ENCODE measurements around the gene PTPRJ.
"Not testable (repeated sequence)": the region's sequence is repeated elsewhere in the genome, so short reads cannot be mapped to it uniquely, and the experiment has no call there.

Gene PTPRJ

DNA sequence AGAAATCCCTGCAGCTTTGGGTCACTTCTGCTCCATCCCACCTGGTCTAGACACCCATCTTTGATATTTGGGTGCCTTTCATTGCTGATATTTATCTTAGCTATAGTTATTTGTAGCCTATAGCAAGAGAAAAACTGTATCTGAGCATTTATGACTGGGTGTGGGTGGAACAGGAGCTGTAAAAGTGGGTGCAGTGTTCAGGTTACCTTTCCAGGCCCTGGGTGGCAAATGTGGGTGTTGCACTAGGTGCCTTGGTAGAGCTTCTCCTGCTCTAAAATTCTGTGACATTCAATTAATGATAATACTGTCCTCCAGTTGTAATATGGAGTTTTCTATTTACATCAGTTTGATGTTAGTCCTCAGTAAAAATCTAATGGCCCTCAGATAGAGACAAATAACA, 157.9 kb downstream of the PTPRJ start:
- ChIA-PET CTCF (interaction anchor here (0.9 kb wide), 1 partner anchor 11 kb away, joined by 3 read pairs; no protein-coding TSS in a partner anchor), POLR2A (no interaction called here)
- no peak for TF ChIP-seq TARDBP (IDR thresholded peaks at IDR 0.05)
- no peak for TF ChIP-seq SUZ12 (IDR thresholded peaks at IDR 0.05)
- TF ChIP-seq FOXK2 (IDR thresholded peaks at IDR 0.05): no peak
- no peak for TF ChIP-seq BHLHE40 (IDR thresholded peaks at IDR 0.05; ENCODE audit: borderline replicate concordance)
- TF ChIP-seq LEF1 (IDR thresholded peaks at IDR 0.05; ENCODE audit: borderline replicate concordance): no peak
- TF ChIP-seq HDGF (IDR thresholded peaks at IDR 0.05; ENCODE audit: borderline replicate concordance): no peak
- no peak for TF ChIP-seq ARNT (IDR thresholded peaks at IDR 0.05)
- TF ChIP-seq FOXM1 (IDR thresholded peaks at IDR 0.05; ENCODE audit: borderline replicate concordance): no peak
- TF ChIP-seq L3MBTL2 (conservative IDR thresholded peaks at IDR 0.05): no peak
- TF ChIP-seq SP1 (IDR thresholded peaks at IDR 0.05): no peak
- TF ChIP-seq ZNF384 (IDR thresholded peaks at IDR 0.05): no peak
- no peak for TF ChIP-seq NFRKB (IDR thresholded peaks at IDR 0.05)
- no peak for TF ChIP-seq ELF4 (IDR thresholded peaks at IDR 0.05)
- no peak for DNase-seq (ENCODE audit: extremely low spot score)

DNA sequence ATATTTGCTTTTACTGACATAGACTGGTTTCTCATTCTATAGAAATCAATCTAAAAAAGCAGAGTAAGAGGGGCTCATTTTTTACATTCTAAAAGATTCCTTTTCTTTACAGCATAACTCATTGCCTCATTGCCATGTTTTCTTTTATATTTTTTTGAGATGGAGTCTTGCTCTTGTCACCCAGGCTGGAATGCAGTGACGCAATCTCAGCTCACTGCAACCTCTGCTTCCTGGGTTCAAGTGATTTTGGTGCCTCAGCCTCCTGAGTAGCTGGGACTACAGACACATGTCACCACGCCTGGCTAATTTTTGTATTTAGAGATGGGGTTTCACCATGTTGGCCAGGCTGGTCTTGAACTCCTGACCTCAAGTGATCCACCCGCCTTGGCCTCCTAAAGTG, 159.5 kb downstream of the PTPRJ start:
- CTCF ChIA-PET; POLR2A ChIA-PET; DNase-seq (ENCODE audit: extremely low spot score): not testable (repeated sequence)

DNA sequence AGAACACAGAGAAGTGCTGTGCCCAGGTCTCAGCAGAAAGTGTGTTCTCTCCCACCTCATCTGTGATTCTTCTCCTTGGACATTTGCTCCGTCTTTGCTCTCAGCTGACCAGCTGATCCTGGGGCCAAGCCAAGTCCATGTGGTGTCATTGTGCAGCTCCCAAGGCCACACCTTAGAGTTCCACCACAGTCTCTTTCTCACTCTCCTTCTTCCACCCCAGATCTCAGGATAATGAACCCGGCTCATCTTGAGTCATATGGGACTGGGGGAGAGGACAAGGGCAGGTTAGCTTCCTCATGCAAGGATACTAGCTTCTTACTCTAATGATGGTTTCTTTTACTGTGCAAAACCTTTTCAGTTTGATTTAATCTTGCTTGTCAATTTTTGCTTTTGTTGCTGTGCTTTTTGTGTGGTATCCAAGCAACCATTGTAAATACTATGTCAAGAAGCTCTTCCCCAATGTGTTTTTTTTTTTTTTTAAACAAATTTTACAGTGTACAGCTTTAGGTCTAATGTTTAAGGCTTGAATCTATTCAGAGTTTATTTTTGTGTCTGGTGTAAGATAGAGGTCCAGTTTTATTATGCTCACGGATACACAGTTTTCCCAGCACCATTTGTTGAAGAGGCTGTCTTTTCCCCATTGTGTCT, 161.2 kb downstream of the PTPRJ start:
- TF ChIP-seq CTBP1 (IDR thresholded peaks at IDR 0.05; ENCODE audit: borderline replicate concordance) (no peak), FOXK2 (IDR thresholded peaks at IDR 0.05) (no peak), ARNT (IDR thresholded peaks at IDR 0.05) (no peak), ELF4 (IDR thresholded peaks at IDR 0.05) (no peak), L3MBTL2 (conservative IDR thresholded peaks at IDR 0.05) (no peak), HDGF (IDR thresholded peaks at IDR 0.05; ENCODE audit: borderline replicate concordance) (no peak)
- CTCF ChIA-PET: interaction anchor here (0.6 kb wide), 1 partner anchor 26 kb away, joined by 3 read pairs; no protein-coding TSS in a partner anchor
- no peak for DNase-seq (ENCODE audit: extremely low spot score)
- POLR2A ChIA-PET: no interaction called here

DNA sequence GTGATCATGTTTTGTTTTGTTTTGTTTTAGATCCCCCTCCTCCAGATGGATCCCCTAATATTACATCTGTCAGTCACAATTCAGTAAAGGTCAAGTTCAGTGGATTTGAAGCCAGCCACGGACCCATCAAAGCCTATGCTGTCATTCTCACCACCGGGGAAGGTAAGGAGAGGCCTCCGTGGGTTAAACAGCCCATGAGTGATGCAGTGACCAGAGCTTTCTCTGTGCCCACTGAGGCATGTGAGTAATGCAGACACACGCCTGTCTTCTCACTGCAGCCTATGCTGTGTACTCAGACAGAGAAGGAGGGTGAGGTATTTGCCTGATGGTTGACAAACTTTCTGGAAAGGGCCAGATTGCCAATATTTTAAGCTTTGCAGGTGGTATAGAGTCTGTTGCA, 162.5 kb downstream of the PTPRJ start:
- ChIA-PET POLR2A (no interaction called here), CTCF (no interaction called here)
- no peak for TF ChIP-seq L3MBTL2 (conservative IDR thresholded peaks at IDR 0.05)
- no peak for TF ChIP-seq CTBP1 (IDR thresholded peaks at IDR 0.05; ENCODE audit: borderline replicate concordance)
- no peak for TF ChIP-seq FOXK2 (IDR thresholded peaks at IDR 0.05)
- TF ChIP-seq ELF4 (IDR thresholded peaks at IDR 0.05): no peak
- TF ChIP-seq BHLHE40 (IDR thresholded peaks at IDR 0.05; ENCODE audit: borderline replicate concordance): no peak
- TF ChIP-seq FOXM1 (IDR thresholded peaks at IDR 0.05; ENCODE audit: borderline replicate concordance): no peak
- TF ChIP-seq HDGF (IDR thresholded peaks at IDR 0.05; ENCODE audit: borderline replicate concordance): no peak
- no peak for TF ChIP-seq ARNT (IDR thresholded peaks at IDR 0.05)
- no peak for TF ChIP-seq FOXA1 (IDR thresholded peaks at IDR 0.05)
- TF ChIP-seq SUZ12 (IDR thresholded peaks at IDR 0.05): no peak
- TF ChIP-seq TARDBP (IDR thresholded peaks at IDR 0.05): no peak
- no peak for TF ChIP-seq ZNF384 (IDR thresholded peaks at IDR 0.05)
- DNase-seq (ENCODE audit: extremely low spot score): no peak

DNA sequence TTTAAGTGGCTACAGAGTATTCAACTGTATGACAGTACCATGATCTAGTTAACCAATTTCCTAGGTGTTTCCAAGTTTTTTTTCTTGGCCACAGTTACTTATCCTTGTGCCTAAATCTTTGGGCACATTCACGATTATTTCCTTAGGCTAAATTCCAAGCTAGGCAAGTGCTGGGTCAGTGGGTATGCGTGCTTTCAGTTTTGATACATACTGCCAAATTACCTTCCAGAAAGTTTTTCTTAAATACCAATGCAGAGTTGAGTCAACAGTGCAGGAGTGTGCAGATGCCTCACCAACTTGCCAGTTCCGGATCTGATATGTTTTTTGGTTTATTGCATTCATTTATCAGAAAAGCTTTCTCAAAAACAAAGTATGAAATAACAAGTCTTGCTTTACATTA, 168.4 kb downstream of the PTPRJ start:
- POLR2A ChIA-PET: no interaction called here
- CTCF ChIA-PET: no interaction called here
- no peak for TF ChIP-seq BHLHE40 (IDR thresholded peaks at IDR 0.05; ENCODE audit: borderline replicate concordance)
- TF ChIP-seq CTBP1 (IDR thresholded peaks at IDR 0.05; ENCODE audit: borderline replicate concordance): no peak
- DNase-seq (ENCODE audit: extremely low spot score): no peak

DNA sequence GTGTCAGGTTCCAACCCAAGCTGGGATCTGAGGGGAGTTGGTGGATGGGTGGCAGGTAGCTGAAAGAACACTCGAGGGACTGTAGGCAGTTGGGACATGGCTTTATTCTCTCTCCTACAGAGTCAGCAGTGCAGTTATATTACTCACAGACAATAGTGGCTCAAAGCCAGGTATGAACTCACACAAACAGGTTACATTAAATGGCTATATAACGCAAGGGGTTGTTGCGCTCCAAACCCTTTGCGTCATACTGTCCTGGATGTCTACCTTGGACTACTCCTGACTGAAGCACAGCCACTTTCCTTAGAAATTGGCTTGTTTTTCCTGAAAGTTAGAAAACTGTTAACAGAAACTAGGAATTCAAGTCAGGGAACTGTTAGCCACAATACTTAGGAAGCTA, 169.9 kb downstream of the PTPRJ start:
- no peak for DNase-seq (ENCODE audit: extremely low spot score)
- no peak for TF ChIP-seq SUZ12 (IDR thresholded peaks at IDR 0.05)
- TF ChIP-seq CTBP1 (IDR thresholded peaks at IDR 0.05; ENCODE audit: borderline replicate concordance): no peak
- TF ChIP-seq FOXM1 (IDR thresholded peaks at IDR 0.05; ENCODE audit: borderline replicate concordance): no peak
- no peak for TF ChIP-seq FOXK2 (IDR thresholded peaks at IDR 0.05)
- TF ChIP-seq BHLHE40 (IDR thresholded peaks at IDR 0.05; ENCODE audit: borderline replicate concordance): no peak
- TF ChIP-seq TARDBP (IDR thresholded peaks at IDR 0.05): no peak
- no peak for TF ChIP-seq L3MBTL2 (conservative IDR thresholded peaks at IDR 0.05)
- TF ChIP-seq ARNT (IDR thresholded peaks at IDR 0.05): no peak
- TF ChIP-seq, protein P1, sequence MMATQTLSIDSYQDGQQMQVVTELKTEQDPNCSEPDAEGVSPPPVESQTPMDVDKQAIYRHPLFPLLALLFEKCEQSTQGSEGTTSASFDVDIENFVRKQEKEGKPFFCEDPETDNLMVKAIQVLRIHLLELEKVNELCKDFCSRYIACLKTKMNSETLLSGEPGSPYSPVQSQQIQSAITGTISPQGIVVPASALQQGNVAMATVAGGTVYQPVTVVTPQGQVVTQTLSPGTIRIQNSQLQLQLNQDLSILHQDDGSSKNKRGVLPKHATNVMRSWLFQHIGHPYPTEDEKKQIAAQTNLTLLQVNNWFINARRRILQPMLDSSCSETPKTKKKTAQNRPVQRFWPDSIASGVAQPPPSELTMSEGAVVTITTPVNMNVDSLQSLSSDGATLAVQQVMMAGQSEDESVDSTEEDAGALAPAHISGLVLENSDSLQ (IDR thresholded peaks at IDR 0.05): no peak
- no peak for TF ChIP-seq NFRKB (IDR thresholded peaks at IDR 0.05)
- no peak for TF ChIP-seq LEF1 (IDR thresholded peaks at IDR 0.05; ENCODE audit: borderline replicate concordance)
- POLR2A ChIA-PET: no interaction called here
- CTCF ChIA-PET: interaction anchor here (0.6 kb wide), 1 partner anchor 73 kb away, joined by 5 read pairs; no protein-coding TSS in a partner anchor

DNA sequence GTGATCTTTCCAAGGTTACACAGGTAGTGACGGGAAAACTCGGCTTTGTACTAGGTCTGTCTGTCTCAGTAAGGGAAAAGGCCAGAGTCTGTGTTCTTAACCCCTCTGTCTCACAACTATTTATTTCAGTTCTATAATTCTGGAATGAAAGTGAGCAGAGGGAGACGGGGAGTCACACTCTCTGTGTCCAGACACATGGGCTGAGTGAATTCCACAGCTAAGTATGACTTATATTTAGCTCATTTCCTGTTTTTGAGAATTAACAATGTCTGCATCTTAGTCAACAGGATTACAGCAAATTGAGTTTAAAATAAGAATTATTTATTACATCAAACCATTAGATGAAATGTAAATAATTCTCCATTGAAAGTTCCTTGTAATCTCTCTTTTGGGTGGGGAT, 173.8 kb downstream of the PTPRJ start:
- ChIA-PET POLR2A (no interaction called here), CTCF (no interaction called here)
- no peak for TF ChIP-seq LEF1 (IDR thresholded peaks at IDR 0.05; ENCODE audit: borderline replicate concordance)
- DNase-seq (ENCODE audit: extremely low spot score): no peak

DNA sequence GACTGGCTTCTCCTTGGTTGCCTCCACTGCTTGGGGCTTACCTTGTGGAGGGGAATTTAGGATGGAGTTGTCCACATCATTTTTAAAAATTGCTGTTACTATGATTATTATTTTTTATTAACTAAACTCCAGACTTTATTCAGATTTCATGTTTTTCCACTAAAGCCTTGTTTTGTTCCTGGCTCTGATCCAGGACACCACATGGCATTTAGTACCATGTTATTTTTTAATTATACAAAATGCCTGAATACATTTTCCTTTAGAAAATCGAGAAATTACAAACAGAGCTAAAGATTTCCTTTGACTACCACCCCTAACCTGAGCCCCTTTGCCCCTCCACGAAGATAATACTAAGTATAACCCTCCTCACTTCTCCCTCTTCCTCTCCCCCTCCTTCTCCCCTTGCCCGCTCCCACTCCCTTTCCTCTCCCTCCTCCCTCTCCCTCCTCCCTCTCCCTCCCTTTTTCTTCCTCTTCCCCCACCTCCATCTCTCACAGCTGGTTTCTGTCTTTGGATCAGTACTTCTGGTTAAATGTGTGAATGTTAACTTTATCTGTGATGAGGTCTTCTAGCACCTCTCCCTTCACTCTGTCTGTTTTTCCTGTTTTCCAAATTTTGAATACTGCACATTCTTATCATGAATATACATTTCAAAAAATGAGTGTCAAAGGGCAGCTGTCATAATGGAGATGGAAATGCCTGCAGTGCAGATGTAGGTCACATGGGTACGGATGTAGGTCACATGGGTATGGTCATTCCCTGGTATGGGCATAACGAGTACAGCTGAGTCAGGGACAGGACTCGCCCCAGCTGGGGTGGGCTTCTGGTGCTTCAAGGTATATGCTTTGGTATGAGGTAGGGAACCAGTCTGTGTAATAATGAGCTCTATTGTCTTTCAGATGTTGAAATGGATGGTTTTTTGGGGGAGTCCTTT, 181.9 kb downstream of the PTPRJ start:
- ChIA-PET CTCF (no interaction called here), POLR2A (no interaction called here)
- TF ChIP-seq ELF4 (IDR thresholded peaks at IDR 0.05) (no peak), L3MBTL2 (conservative IDR thresholded peaks at IDR 0.05) (no peak), FOXK2 (IDR thresholded peaks at IDR 0.05) (no peak), ARNT (IDR thresholded peaks at IDR 0.05) (no peak), LEF1 (IDR thresholded peaks at IDR 0.05; ENCODE audit: borderline replicate concordance) (no peak), TARDBP (IDR thresholded peaks at IDR 0.05) (no peak), BHLHE40 (IDR thresholded peaks at IDR 0.05; ENCODE audit: borderline replicate concordance) (no peak), ZNF384 (IDR thresholded peaks at IDR 0.05) (no peak), CTBP1 (IDR thresholded peaks at IDR 0.05; ENCODE audit: borderline replicate concordance) (no peak), SUZ12 (IDR thresholded peaks at IDR 0.05) (no peak)
- TF ChIP-seq, protein P1 (IDR thresholded peaks at IDR 0.05): no peak
- DNase-seq (ENCODE audit: extremely low spot score): no peak

All from HEK293T (cell line).